ENCODE measurements around the gene SLC9A7. TPM values are rescaled to one million over a fixed set of nuclear protein-coding genes. Genes with fewer than 3 reads are reported as not detected.

The SLC9A7 gene
- total RNA-seq, 2 experiments from 2014 or later, result 20.6 to 22.6 TPM

DNA sequence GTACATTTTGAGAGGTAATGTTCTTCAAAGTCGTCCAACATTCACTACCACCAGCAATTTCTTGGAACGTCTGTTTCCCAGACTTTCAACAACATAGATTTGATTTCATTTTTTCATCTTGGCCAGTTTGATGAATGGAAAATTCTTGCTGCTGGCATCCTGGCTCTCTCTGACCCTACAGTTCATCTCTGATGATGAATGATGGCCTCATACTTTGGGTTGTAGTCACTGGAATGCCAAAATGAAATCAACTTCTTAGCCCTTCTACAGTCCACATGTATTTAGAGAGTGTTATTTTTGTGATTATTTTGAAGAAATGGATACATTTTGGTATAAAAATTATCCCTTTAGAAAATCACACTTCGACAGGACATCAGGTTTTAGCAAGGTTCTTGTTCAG, 176.6 kb downstream of the SLC9A7 start:
- ChIA-PET POLR2A (no interaction called here), CTCF (no interaction called here)

DNA sequence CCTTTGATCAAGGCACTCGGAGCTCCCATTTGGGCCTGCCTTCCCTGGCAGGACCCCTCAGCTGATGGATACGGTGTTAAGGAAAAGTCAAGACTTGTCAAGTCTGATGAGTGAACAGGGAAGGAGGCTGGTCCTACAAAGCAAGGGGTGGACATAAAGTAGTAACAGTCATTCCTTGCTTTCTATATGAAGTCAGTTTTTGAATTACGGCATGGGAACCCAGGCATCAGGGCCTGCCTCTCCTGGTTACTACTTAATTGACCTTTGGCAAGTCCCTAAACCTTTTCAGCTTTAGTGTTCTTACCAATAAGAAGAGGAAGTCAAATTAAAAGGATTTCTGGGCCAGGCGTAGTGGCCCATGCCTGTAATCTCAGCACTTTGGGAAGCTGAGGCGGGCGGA, 178.3 kb downstream of the SLC9A7 start:
- POLR2A ChIA-PET, result interaction anchor here (0.6 kb wide), 1 partner anchor 21 kb away, joined by 3 read pairs; no protein-coding TSS in a partner anchor
- CTCF ChIA-PET, result no interaction called here

DNA sequence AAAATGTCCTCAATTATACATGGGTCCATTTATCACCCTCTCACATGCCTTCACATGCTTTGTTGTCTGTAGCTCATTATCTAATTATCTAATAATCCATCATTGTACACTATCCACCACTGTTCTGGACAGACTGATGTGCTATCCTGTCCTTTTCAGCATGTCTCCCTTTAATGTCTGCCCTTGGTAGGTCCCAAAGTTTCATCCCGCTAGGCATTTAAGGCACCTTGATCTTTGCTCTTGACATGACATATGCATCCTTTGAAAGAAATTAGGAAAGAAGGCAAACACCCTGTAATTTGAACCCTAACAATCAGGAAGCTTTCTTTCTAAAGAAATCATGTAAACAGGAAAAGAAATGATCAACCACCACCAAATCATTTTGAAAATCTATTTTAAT, 179.7 kb downstream of the SLC9A7 start:
- POLR2A ChIA-PET, result interaction anchor here (0.6 kb wide), 1 partner anchor 1823 kb away, joined by 5 read pairs; no protein-coding TSS in a partner anchor
- CTCF ChIA-PET, result no interaction called here

DNA sequence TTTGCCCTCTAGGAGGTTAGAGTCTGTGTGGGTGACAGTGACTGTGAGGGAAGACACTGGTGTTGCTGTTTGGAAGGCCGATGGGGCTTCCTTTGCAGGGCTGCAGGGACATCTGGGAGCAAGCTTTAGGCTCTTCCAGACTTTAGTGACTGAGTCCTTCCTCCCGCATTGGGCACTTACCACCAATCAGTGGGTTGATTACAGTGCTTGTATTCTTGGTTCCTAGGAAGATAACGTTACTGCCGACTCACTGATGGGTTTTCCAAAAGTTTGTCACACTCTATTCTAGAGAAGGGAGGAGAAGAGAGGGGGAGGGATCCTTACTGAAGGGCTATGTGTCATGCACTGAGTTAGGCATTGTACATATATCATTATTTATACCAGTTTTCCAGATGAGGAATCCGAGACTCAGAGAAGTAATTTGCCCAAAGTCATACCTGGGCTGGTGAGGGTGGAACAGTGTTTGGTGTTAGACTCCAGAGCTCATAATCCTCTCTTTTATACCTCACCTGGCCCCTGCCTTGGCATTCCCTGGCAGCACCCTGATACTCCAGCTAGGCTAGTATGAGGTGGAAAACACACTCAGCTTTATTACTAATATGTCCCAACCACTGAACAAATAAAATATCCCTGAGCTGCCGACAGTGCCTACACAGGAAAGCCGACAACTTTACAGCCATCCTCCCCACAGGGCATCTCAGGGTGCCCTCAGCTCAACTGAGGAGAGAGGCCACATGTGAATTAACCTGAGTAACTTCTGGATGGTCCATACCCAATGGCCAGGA, 181.5 kb downstream of the SLC9A7 start:
- ChIA-PET POLR2A (no interaction called here), CTCF (interaction anchor here (0.7 kb wide), 1 partner anchor 152 kb away, joined by 3 read pairs; no protein-coding TSS in a partner anchor)

GRCh38 chrX:46576458-46576857, 182.5 kb downstream of the SLC9A7 start:
- CTCF ChIA-PET, result no interaction called here
- POLR2A ChIA-PET, result no interaction called here

GRCh38 chrX:46575991-46576392, 182.9 kb downstream of the SLC9A7 start:
- ChIA-PET CTCF (no interaction called here), POLR2A (no interaction called here)

DNA sequence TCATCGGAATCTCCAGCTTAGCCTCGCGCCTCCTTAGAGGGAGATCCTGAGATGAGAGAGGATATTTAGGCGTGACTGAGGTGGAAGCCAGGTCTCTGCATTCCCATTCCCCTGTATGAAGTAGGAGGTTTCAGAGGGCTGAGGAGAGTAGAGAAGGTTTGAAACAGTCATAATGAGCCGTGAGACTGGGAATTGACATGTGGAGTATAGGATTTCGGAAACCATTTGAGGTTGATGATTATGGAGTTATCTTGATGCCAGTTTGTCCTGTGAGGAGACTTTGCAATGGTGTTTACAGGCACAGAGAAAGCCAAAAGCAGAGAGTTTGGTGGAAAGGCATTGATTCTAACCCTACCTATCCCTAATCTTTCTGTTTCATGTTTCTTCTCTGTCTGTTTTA, 183.3 kb downstream of the SLC9A7 start:
- POLR2A ChIA-PET, result no interaction called here
- CTCF ChIA-PET, result no interaction called here

DNA sequence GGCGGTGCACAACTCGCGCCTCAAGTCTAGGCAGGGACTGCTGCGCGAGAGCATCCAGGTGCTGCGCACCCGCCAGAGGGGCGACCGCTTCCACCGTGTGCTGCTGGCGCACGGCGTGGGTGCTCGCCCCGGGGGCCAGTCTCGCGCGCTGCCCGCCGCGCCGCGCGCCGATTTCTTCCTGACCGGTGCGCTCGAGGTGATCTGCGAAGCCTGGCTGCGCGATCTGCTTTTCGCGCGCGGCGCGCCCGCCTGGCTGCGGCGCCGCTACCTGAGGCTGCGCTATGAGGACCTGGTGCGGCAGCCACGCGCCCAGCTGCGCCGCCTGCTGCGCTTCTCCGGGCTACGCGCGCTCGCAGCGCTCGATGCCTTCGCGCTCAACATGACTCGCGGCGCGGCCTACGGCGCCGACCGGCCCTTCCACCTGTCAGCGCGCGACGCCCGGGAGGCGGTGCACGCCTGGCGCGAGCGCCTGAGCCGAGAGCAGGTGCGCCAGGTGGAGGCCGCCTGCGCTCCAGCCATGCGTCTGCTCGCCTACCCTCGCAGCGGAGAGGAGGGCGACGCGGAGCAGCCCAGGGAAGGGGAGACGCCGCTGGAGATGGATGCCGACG, 184.0 kb downstream of the SLC9A7 start:
- ChIA-PET CTCF (no interaction called here), POLR2A (no interaction called here)

DNA sequence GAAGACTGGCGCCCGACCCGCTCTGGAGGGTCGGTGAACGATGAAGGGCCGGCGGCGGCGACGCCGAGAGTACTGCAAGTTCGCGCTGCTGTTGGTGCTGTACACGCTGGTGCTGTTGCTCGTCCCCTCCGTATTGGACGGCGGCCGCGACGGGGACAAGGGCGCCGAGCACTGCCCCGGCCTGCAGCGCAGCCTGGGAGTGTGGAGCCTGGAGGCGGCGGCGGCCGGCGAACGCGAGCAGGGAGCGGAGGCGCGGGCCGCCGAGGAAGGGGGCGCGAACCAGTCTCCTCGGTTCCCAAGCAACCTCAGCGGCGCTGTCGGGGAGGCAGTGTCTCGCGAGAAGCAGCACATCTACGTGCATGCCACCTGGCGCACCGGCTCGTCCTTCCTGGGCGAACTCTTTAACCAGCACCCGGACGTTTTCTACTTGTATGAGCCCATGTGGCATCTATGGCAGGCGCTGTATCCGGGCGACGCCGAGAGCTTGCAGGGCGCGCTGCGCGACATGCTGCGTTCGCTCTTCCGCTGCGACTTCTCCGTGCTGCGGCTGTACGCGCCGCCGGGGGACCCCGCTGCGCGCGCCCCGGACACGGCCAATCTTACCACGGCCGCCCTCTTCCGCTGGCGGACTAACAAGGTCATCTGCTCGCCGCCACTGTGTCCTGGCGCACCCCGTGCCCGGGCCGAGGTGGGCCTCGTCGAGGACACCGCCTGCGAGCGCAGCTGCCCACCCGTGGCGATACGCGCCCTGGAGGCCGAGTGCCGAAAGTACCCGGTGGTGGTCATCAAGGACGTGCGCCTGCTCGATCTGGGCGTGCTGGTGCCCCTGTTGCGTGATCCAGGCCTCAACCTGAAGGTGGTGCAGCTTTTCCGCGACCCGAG, 184.8 kb downstream of the SLC9A7 start:
- POLR2A ChIA-PET, result no interaction called here
- CTCF ChIA-PET, result no interaction called here

- CTCF ChIA-PET, result no interaction called here
- POLR2A ChIA-PET, result no interaction called here
Measured at GRCh38 chrX:46573331-46573891, 185.5 kb downstream of the SLC9A7 start, which contains the start of gene CHST7. TSS of gene CHST7 (plus strand) at chrX:46573765. CDS start at chrX:46573932, 167 bp downstream.

DNA sequence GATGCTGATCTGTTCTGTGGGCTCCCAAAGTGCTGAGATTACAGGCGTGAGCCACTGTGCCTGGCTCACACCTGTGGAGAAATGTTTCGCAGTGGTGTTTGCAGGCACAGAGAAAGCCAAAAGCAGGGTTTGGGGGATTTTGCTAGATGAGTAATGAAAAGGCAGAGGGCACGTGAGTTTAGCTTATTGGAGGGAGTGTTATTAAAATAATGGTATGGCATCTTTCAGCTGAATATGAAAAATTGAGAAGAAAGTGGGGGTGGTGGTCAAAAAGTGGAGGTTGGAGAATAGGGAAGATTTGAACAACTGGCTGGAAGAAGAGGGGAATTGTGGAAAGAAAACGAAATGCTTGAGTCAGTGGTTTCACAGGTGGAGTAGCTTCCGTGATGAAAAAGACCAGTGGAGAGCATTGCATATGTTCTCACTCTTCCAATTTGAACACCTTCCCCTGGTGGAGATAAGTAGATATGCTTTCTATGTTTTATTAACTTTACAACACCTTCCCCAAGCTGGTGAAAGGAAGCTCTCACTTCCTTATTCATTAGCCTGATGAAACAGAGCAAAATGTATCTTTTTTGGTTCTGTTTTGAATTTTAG, 186.5 kb downstream of the SLC9A7 start:
- POLR2A ChIA-PET, result no interaction called here
- CTCF ChIA-PET, result interaction anchor here (0.9 kb wide), 1 partner anchor 14 kb away, joined by 4 read pairs; no protein-coding TSS in a partner anchor

GRCh38 chrX:46571423-46572339, 187.2 kb downstream of the SLC9A7 start:
- ChIA-PET CTCF (interaction anchor here (0.9 kb wide), 1 partner anchor 15 kb away, joined by 4 read pairs; no protein-coding TSS in a partner anchor), POLR2A (no interaction called here)

DNA sequence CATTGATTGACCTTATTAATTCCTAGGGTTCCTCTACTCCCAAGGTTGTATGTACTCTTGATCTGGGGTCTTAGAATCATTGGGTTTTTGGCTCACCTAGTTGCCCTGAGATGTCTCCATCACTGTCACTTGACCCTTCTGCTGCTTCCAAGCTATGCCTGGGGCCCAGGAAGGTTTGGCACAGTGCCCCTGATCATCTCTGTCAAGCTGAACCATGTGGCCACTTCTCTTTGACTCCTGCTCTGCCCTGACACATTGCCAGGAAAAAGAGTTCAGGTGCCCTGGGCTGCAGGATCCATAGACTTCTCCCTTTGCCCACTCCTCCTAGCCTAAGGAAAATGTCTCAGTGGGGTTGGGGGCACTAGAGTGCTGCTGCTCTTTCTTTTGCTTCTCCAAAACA, 189.3 kb downstream of the SLC9A7 start:
- CTCF ChIA-PET, result no interaction called here
- POLR2A ChIA-PET, result no interaction called here

GRCh38 chrX:46567388-46567787, 191.5 kb downstream of the SLC9A7 start:
- POLR2A ChIA-PET, result no interaction called here
- CTCF ChIA-PET, result no interaction called here

DNA sequence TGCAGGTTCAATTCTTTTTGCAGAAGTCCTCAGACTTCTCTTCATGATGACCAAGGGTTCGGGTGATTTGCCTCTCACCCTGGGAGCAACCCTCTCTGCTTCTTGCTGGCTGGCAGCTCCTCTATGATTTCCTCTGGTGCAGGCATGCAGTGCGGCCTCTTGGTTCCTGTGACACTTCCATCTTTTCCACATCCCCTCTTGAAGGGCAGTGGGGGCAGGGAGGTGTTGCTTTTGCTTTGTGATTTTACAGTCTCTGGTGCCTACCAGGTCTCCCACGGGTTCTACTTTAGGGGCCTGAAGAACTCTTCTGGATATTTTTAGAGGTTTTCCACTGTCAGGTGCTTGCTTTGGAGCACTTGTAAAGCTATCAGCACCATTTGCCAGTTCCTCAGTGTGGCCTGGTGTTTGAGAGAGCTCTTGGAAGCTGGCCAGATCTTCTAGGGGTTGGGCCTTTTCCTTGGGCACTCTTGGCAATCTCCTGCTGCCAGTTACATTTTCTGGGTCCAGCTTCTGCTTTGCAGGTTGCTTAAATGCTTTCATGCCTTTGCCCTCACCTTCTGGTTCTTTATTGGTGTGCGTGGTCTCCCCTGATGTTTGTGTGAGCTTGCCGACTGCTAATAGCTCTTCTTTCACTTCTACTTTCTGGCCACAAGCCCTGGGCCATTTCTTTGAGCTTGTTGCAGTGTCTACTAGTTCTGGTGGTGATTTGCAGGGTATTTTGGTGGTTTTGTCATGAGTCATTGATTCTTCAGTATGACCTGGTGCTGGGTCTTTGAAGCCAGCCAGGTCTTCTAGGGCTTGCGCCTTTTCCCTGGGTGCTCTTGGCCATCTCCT, 196.9 kb downstream of the SLC9A7 start:
- CTCF ChIA-PET, result no interaction called here

GRCh38 chrX:46559062-46559461, 199.9 kb downstream of the SLC9A7 start:
- CTCF ChIA-PET, result no interaction called here

More for the DNA sequence above, 196.9 kb downstream of the SLC9A7 start:
- POLR2A ChIA-PET, result no interaction called here

GRCh38 chrX:46554942-46555341, 204.0 kb downstream of the SLC9A7 start:
- POLR2A ChIA-PET, result no interaction called here
- CTCF ChIA-PET, result interaction anchor here (0.7 kb wide), 1 partner anchor 251 kb away, joined by 4 read pairs; no protein-coding TSS in a partner anchor

More at GRCh38 chrX:46559062-46559461, 199.9 kb downstream of the SLC9A7 start:
- POLR2A ChIA-PET, result interaction anchor here (0.5 kb wide), 1 partner anchor 22 kb away, joined by 3 read pairs; no protein-coding TSS in a partner anchor

- ChIA-PET CTCF (no interaction called here), POLR2A (no interaction called here)
Measured at GRCh38 chrX:46553935-46554334, 205.0 kb downstream of the SLC9A7 start.

Data from activated CD8-positive, alpha-beta memory T cell treated with anti-CD3 and anti-CD28 coated beads for 36 hours (primary cell).